ENCODE measurements around the gene UQCC2.

Gene UQCC2

GRCh38 chr6:33676416-33677142 lies 34.9 kb downstream of the UQCC2 start:
- no peak overlapping the region for H3K27ac ChIP-seq
- no peak for TF ChIP-seq ZFX (IDR thresholded peaks at IDR 0.05; ENCODE audit: borderline replicate concordance)
- TF ChIP-seq, protein P1, sequence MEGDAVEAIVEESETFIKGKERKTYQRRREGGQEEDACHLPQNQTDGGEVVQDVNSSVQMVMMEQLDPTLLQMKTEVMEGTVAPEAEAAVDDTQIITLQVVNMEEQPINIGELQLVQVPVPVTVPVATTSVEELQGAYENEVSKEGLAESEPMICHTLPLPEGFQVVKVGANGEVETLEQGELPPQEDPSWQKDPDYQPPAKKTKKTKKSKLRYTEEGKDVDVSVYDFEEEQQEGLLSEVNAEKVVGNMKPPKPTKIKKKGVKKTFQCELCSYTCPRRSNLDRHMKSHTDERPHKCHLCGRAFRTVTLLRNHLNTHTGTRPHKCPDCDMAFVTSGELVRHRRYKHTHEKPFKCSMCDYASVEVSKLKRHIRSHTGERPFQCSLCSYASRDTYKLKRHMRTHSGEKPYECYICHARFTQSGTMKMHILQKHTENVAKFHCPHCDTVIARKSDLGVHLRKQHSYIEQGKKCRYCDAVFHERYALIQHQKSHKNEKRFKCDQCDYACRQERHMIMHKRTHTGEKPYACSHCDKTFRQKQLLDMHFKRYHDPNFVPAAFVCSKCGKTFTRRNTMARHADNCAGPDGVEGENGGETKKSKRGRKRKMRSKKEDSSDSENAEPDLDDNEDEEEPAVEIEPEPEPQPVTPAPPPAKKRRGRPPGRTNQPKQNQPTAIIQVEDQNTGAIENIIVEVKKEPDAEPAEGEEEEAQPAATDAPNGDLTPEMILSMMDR (IDR thresholded peaks at IDR 0.05), result no peak

DNA sequence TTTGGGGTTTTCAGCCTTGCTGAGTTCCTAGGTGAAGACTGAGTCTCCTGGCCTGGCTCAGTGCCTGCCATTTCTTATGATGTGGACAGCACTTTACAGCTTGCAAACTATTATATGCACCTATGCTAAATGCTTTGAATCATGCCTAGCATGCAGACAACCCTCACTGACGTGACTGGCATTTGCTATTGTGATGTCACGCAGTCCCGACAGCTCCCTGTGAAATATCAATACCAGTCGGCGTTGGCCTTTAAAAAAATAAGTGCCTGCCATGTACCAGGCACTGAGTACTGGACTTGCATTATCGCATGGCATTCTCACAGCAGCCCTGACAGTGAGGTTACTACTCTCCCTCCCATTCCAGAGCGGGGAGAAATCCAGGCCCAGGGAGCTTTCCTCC lies 35.5 kb downstream of the UQCC2 start:
- TF ChIP-seq, protein P1 (IDR thresholded peaks at IDR 0.05), result no peak
- no peak for TF ChIP-seq ZFX (IDR thresholded peaks at IDR 0.05; ENCODE audit: borderline replicate concordance)
- H3K27ac ChIP-seq, result no peak overlapping the region

DNA sequence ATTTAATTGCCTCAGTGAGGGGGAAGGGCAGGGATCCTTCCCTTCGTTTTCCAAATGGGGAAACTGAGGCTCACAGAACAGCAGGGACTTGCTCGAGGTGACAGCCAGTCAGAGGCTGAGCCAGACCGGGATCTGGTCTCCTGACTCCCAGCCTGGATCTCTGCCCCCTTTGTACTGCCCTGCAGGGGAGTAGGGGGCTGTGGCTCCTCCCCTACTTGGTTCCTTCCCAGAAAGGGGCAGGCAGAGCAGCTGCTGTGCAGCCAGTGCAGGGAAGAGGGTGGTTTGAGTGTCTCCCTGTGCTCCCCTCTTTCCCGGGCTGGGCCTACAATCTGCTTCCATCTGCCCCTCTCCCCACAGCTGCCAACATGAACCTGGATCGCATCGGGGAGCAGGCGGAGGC lies 37.6 kb downstream of the UQCC2 start:
- no peak for TF ChIP-seq ZFX (IDR thresholded peaks at IDR 0.05; ENCODE audit: borderline replicate concordance)
- TF ChIP-seq, protein P1 (IDR thresholded peaks at IDR 0.05), result no peak
- no peak overlapping the region for H3K27ac ChIP-seq

DNA sequence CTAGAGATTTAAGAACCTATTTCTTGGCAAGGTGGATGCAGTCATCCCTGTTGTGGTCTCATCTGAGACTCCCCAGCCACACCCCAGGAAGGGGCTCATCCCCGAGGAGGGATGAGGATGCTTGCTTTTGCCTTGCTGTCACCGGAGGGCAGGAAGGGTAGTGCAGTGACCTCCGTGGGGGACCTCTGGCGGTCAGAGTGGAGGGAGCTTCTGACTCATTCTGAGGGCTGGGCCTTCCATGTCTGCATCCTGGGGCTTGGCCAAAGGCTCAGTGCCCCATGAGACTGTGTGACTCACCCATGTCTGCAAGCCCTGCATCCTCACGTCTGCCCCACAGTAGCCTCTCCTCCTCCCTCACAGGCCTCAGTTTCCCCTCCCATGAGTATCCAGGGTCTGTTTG lies 38.7 kb downstream of the UQCC2 start:
- H3K27ac ChIP-seq, result no peak overlapping the region
- TF ChIP-seq, protein P1 (IDR thresholded peaks at IDR 0.05), result no peak
- no peak for TF ChIP-seq ZFX (IDR thresholded peaks at IDR 0.05; ENCODE audit: borderline replicate concordance)

DNA sequence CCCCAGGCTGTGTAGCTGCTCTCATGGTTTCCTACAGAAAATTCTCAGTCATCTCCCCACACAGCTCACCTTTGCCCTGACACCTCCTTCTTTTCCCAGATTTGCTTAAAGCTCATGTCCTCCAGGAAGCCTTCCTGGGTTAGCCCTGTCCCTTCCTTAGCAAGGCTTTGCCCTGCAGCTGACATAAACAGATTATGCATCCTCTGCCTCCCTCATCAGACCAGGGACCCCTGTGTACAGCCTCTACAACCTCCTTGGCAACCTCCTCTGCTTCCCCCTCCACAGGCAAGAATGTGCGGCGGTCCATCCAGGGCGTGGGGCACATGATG lies 39.8 kb downstream of the UQCC2 start:
- no peak for TF ChIP-seq ZFX (IDR thresholded peaks at IDR 0.05; ENCODE audit: borderline replicate concordance)
- TF ChIP-seq, protein P1 (IDR thresholded peaks at IDR 0.05), result no peak
- H3K27ac ChIP-seq, result no peak overlapping the region

- no peak overlapping the region for H3K27ac ChIP-seq
- no peak for TF ChIP-seq ZFX (IDR thresholded peaks at IDR 0.05; ENCODE audit: borderline replicate concordance)
- TF ChIP-seq, protein P1 (IDR thresholded peaks at IDR 0.05), result no peak
Observed at GRCh38 chr6:33670971-33671743, 40.3 kb downstream of the UQCC2 start.

- no peak overlapping the region for H3K27ac ChIP-seq
- TF ChIP-seq, protein P1 (IDR thresholded peaks at IDR 0.05), result no peak
- TF ChIP-seq ZFX (IDR thresholded peaks at IDR 0.05; ENCODE audit: borderline replicate concordance), result no peak
Observed at GRCh38 chr6:33670086-33670660, 41.3 kb downstream of the UQCC2 start.

All from 22Rv1 (cell line).